Activated T-helper 9 cell treated with anti-CD3 and anti-CD28 coated beads, Interleukin-2, amount 50 U/mL, for 16 hours (primary cell): ENCODE data around the gene YPEL5.

Experiments used
- DNase-seq: peaks from one replicate; pipeline ENCODE4 v3.0.0-alpha.2; 2020; ENCODE audit warnings: low read depth

YPEL5 gene

DNA sequence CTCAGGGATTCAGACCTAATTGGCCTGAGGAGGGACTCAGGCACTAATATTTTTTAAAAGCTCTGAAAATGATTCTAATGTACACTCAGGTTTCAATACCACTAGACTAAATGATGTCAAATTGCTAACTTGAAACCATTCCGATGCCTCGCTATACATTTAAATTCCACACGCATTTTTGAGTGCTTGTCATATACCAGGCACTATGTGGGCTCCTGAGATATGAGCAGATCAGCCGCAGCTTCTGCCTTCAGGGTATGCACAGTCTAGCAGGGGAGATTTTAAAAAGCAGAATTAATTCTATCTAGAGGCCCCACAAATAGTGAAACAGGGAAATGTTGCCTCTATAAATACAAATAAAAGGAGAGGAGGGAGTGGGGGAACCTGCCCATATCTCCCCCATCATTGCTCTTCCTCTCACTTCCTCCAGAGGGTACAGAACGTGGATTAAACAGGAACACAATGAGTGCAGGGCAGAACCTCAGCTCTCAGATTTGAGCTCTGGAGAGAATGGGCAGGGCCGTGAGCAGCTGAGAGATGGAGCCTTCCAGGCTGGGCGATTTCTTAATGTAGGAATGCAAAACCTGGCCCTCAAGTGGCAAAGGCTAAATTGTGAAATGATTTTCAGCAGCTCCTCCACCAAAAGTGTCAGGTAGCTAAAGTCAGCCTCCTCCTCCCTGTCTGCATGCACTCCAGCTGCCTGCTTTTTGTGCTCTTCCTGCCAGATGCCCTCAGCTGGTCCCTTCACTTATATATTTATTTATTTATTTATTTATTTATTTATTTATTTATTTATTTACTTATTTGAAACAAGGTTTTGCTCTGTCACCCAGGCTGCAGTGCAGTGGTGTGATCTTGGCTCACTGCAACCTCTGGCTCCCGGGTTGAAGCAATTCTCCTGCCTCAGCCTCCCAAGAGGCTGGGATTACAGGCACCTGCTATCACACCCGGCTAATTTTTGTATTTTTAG, 59.9 kb downstream of the YPEL5 start:
- DNase-seq, result no peak

DNA sequence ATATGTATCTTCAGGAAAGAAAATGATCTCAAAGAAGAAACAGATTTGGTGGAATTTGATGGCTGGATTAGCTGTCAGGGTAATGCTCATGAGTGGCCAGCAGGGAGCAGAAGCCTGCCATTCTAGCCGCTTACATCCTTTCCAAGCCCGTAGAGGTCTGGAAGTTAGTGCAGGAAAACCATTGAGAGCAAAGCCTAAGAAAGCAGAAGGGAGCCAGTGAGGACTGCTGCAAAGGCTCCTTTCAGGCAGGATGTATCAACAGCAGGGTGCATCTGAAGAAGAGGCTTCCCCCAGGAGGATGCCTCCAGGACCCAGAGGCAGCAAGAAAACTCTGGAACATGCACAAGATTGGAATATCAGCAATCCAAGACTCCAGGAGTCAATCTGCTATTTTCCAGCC, 61.6 kb downstream of the YPEL5 start:
- DNase-seq, result no peak

DNA sequence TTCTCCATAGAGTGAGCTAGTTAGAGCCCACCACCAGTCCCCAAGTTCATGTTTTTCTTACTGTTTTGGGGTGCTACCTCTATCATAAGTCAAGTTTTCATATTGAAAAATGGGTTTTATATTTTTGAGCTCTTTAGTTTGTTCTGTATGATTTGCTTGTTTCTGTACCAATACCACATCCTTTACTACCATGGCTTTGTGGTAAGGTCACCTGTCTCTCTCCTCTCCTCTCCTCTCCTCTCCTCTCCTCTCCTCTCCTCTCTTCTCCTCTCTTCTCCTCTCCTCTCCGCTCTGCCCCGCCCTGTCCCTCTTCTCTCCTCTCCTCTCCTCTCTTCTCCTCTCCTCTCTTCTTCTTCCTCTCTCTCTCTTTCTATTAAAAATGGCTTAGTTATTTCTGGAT, 62.4 kb downstream of the YPEL5 start:
- no peak for DNase-seq
